Endodermal cell (in vitro differentiated cells): ENCODE results near the gene LRTM1. TPM values are rescaled to one million over a fixed set of nuclear protein-coding genes. Genes with fewer than 3 reads are reported as not detected.
A peak's percentile ranks its signal among the peaks of the same experiment; 100 is the strongest.

ENCODE experiments used
- DNase-seq: peaks from one replicate; pipeline ENCODE4 v3.0.0-alpha.2; 2017
- H3K27ac ChIP-seq: 2 replicates; pipeline ENCODE4 v1.5.1; 2013; ENCODE audit warnings: mild to moderate bottlenecking, low read depth, low read length, moderate library complexity
- H3K27me3 ChIP-seq: 2 replicates; pipeline ENCODE4 v1.6.1; 2013; ENCODE audit warnings: mild to moderate bottlenecking, low read length, moderate library complexity; ENCODE audit not compliant: insufficient read depth, control insufficient read depth, poor library complexity, severe bottlenecking
- H3K36me3 ChIP-seq: 2 replicates; pipeline ENCODE4 v1.7.0; 2013; ENCODE audit warnings: mild to moderate bottlenecking, low read length, moderate library complexity; ENCODE audit not compliant: control insufficient read depth, insufficient read depth
- H3K4me1 ChIP-seq: one replicate; pipeline ENCODE4 v1.7.0; 2013; ENCODE audit warnings: low read length; ENCODE audit not compliant: control insufficient read depth, insufficient read depth
- H3K4me3 ChIP-seq: 2 replicates; pipeline ENCODE4 v1.5.1; 2013; ENCODE audit warnings: mild to moderate bottlenecking, low read length, moderate library complexity
- H3K9ac ChIP-seq: 2 replicates; pipeline ENCODE4 v1.6.1; 2013; ENCODE audit warnings: mild to moderate bottlenecking, low read length, moderate library complexity; ENCODE audit not compliant: poor library complexity, severe bottlenecking; ENCODE audit errors: extremely low read depth
- H3K9me3 ChIP-seq: 2 replicates; pipeline ENCODE4 v1.6.1; 2013; ENCODE audit warnings: mild to moderate bottlenecking, low read length, moderate library complexity; ENCODE audit not compliant: control insufficient read depth
- H3K27ac Mint-ChIP-seq: 2 replicates; pipeline ENCODE4 v1.8.0; 2020; ENCODE audit warnings: mixed read lengths
- H3K27me3 Mint-ChIP-seq: 2 replicates; pipeline ENCODE4 v1.8.0; 2021; ENCODE audit warnings: mild to moderate bottlenecking, mixed read lengths; ENCODE audit not compliant: insufficient read depth
- H3K36me3 Mint-ChIP-seq: 2 replicates; pipeline ENCODE4 v1.8.0; 2020; ENCODE audit warnings: low read depth, mixed read lengths
- H3K4me1 Mint-ChIP-seq: 2 replicates; pipeline ENCODE4 v1.8.0; 2020; ENCODE audit warnings: mixed read lengths
- H3K4me3 Mint-ChIP-seq: 2 replicates; pipeline ENCODE4 v1.8.0; 2020; ENCODE audit warnings: mild to moderate bottlenecking, moderate library complexity, mixed read lengths
- H3K9me3 Mint-ChIP-seq: 2 replicates; pipeline ENCODE4 v1.8.0; 2020; ENCODE audit warnings: mild to moderate bottlenecking, mixed read lengths
- WGBS, 2 experiments: methylation state at CpG; one replicate each; pipeline versions ENCODE4 v1.1.5 to v1.1.7; 2013; ENCODE audit warnings: missing lambda C conversion rate in 2 of 2, mixed read lengths in 1 of 2; ENCODE audit not compliant: insufficient coverage in 1 of 2, insufficient read length in 1 of 2; 5-methylcytosine and 5-hydroxymethylcytosine counted together
- long read RNA-seq, 4 experiments: library from polyadenylated mRNA in 2 of 4; library from RNA in 1 of 4; library from capped mRNA in 1 of 4; stranded (forward) in 3 of 4; unstranded in 1 of 4; transcript quantifications; one replicate each; pipeline ENCODE4 v2.0.0, GENCODE V29; 2020 to 2021; ENCODE audit warnings: inconsistent platforms in 1 of 4
- polyA plus RNA-seq, 2 experiments: library from polyadenylated mRNA; stranded (reverse); fragments of 50-300 nt; gene quantifications; one replicate each; pipeline ENCODE4 v1.2.3, GENCODE V29; 2013
- total RNA-seq, 2 donors: library from RNA; stranded (reverse); fragmentation: NEBNext Ultra II Directional in 1 of 2; extraction: Animal tissue kit (Norgen Biotek cat#: 25700) in 1 of 2; gene quantifications; 2 replicates in 1 of 2; 3 replicates in 1 of 2; pipeline ENCODE4 v1.2.1, GENCODE V29; 2021
- TF ChIP-seq, protein P1 (sequence below): fragments of 200-600 bp; sonication (generic); conservative IDR thresholded peaks from 2 replicates; pipeline ENCODE4 v1.5.0; 2021; ENCODE audit warnings: antibody characterized with exemption, mild to moderate bottlenecking

LRTM1 gene
- not detected for total RNA-seq
- 0.28 TPM for polyA plus RNA-seq (2013, experiment 1 of 2)
- polyA plus RNA-seq (2013, experiment 2 of 2), result not detected
- long read RNA-seq, experiment 1, result 0 reads
- long read RNA-seq, experiment 2, result 0 reads
- long read RNA-seq, experiment 3, result 0 reads
- long read RNA-seq, experiment 4, partial matches to known transcripts, result 0 of 1 reads
- long read RNA-seq, experiment 4, other reads (novel, unspliced or antisense), result 0 of 1 reads

DNA sequence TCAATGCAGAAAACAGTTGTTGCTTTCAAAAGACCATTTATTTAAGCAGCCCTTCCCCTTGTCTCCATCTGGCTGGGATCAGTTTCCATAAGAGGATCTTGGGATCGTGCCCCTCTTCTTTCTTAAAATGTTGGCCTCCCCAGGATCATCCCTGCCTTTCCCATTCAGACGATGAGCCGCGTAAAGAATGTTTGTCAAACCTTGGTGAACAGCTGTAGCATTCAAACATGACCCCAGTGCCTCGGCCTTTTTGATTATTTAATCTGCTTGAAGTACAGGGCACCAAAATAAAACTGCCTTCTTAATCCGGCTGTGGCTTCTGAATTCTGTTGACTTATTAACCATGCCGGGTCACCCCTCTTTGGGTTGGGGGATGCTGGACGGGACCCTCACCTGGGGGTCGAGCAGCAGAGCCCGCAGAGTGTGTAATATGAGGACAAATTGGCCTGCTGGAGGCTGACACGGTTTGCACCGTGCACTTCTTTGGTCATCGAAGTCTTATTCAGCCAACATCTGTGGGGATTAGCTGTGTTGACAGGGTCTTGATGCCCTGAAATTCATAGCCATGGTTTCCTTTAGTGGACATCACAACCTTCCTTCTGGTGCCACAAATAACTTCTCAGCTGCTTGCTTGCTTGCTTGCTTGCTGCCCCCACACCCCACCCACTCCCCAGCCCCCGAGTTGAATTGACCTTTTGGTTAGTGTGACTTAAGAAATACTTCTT is at the start of gene LRTM1:
Gene LRTM1, minus strand, starts transcription at position 14 of the 725 bp plus-strand sequence. CDS start 148 bp downstream, outside the sequence.
- peaks cover 10% of the 10 kb centered on the region for H3K4me1 Mint-ChIP-seq
- Histone ChIP-seq H3K9me3 (no peaks in the 10 kb centered on the region), H3K27me3 (no peaks in the 10 kb centered on the region), H3K36me3 (no peaks in the 10 kb centered on the region), H3K4me1 (peaks cover 16% of the 10 kb centered on the region), H3K27ac (peak within 1 kb of the TSS; percentile 9), H3K4me3 (no peak within 1 kb of the TSS), H3K9ac (no peak within 1 kb of the TSS)
- no peaks in the 10 kb centered on the region for H3K36me3 Mint-ChIP-seq
- H3K4me3 Mint-ChIP-seq, result no peak within 1 kb of the TSS
- WGBS, 2 experiments, result 76 to 89% methylated on average over 13 to 14 of the region's 14 CpGs
- TF ChIP-seq, protein P1, sequence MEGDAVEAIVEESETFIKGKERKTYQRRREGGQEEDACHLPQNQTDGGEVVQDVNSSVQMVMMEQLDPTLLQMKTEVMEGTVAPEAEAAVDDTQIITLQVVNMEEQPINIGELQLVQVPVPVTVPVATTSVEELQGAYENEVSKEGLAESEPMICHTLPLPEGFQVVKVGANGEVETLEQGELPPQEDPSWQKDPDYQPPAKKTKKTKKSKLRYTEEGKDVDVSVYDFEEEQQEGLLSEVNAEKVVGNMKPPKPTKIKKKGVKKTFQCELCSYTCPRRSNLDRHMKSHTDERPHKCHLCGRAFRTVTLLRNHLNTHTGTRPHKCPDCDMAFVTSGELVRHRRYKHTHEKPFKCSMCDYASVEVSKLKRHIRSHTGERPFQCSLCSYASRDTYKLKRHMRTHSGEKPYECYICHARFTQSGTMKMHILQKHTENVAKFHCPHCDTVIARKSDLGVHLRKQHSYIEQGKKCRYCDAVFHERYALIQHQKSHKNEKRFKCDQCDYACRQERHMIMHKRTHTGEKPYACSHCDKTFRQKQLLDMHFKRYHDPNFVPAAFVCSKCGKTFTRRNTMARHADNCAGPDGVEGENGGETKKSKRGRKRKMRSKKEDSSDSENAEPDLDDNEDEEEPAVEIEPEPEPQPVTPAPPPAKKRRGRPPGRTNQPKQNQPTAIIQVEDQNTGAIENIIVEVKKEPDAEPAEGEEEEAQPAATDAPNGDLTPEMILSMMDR, result no peak
- no peaks in the 10 kb centered on the region for H3K27me3 Mint-ChIP-seq
- H3K9me3 Mint-ChIP-seq, result no peaks in the 10 kb centered on the region
- no peak within 1 kb of the TSS for H3K27ac Mint-ChIP-seq
- no peak for DNase-seq

DNA sequence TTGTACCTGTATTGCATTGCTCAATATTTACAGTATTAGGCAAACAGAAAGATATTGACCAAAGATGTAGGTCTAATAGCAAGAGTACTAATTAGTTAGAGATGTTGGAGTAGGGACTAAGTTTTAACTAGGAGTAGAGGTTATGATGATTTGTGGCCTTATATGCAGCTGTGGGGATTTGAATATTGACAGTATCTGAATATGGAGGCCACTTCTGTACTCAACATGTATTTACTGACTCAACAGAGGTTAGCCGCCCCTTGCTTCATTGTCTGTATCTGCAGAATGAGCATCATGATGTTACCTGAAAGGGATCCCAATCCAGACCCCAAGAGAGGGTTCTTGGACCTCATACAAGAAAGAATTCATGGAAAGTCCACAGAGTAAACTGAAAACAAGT is 49.6 kb upstream of the LRTM1 start:
- no peak for DNase-seq
- H3K36me3 ChIP-seq, result no peaks in the 10 kb centered on the region
- no peak overlapping the region for H3K4me3 ChIP-seq
- Mint-ChIP-seq H3K4me3 (no peak overlapping the region), H3K36me3 (peaks cover 4% of the 10 kb centered on the region), H3K27ac (no peak overlapping the region), H3K4me1 (peaks cover 1% of the 10 kb centered on the region), H3K27me3 (no peaks in the 10 kb centered on the region), H3K9me3 (peaks cover 2% of the 10 kb centered on the region)
- no peaks in the 10 kb centered on the region for H3K27me3 ChIP-seq
- no peak overlapping the region for H3K27ac ChIP-seq
- no peak overlapping the region for H3K9ac ChIP-seq
- TF ChIP-seq, protein P1, result no peak
- H3K9me3 ChIP-seq, result peaks cover 12% of the 10 kb centered on the region
- WGBS, 2 experiments, result 83 to 94% methylated on average over 1 of the region's 1 CpG
- no peaks in the 10 kb centered on the region for H3K4me1 ChIP-seq

DNA sequence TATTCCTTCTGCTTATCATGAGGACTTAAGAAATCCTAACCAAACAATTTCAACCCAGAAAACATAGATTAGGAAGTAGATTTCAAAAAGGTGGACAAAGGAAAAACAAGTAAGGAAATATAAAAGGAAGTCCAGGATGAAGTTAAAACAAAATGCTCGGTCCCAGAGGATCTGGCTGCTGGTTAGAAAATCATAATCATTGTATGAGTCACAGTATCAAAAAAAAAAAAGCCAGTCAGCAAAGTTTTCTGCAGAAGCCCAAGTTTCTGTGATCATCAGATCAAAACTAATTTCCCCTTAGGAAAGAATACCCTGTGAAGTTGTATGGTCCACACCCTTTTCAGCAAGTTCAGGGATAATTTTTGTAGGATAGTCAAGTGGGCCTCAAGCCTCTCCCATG is 43.0 kb upstream of the LRTM1 start:
- Histone ChIP-seq H3K27me3 (no peaks in the 10 kb centered on the region), H3K36me3 (no peaks in the 10 kb centered on the region), H3K9ac (no peak overlapping the region), H3K4me1 (peaks cover 11% of the 10 kb centered on the region), H3K4me3 (no peak overlapping the region), H3K27ac (no peak overlapping the region), H3K9me3 (no peaks in the 10 kb centered on the region)
- TF ChIP-seq, protein P1, result no peak
- Mint-ChIP-seq H3K36me3 (peaks cover 4% of the 10 kb centered on the region), H3K9me3 (no peaks in the 10 kb centered on the region), H3K27ac (no peak overlapping the region), H3K4me3 (no peak overlapping the region), H3K4me1 (peaks cover 25% of the 10 kb centered on the region), H3K27me3 (peaks cover 5% of the 10 kb centered on the region)
- no peak for DNase-seq
- WGBS, 2 experiments, result 94 to 100% methylated on average over 1 of the region's 1 CpG
